Raji (cell line): Measurements from ENCODE around the gene NVL.

Experiments used
- POLR2A ChIP-seq: IDR thresholded peaks from 2 replicates; pipeline ENCODE4 v1.6.1; 2011; ENCODE audit warnings: low read depth, low read length, control low read depth; ENCODE audit not compliant: insufficient read depth

The NVL gene

GRCh38 chr1:224219011-224219611 lies 110.9 kb downstream of the NVL start:
- no peak for TF ChIP-seq POLR2A

GRCh38 chr1:224217655-224218623 lies 112.0 kb downstream of the NVL start:
- TF ChIP-seq POLR2A = no peak

- no peak for TF ChIP-seq POLR2A
Measured at GRCh38 chr1:224216382-224216781, 113.6 kb downstream of the NVL start.

GRCh38 chr1:224213438-224214119 lies 116.4 kb downstream of the NVL start:
- no peak for TF ChIP-seq POLR2A

- no peak for TF ChIP-seq POLR2A
Measured at GRCh38 chr1:224212618-224213061, 117.3 kb downstream of the NVL start.

GRCh38 chr1:224211206-224211962 lies 118.6 kb downstream of the NVL start:
- TF ChIP-seq POLR2A = no peak

- TF ChIP-seq POLR2A = no peak
Measured at GRCh38 chr1:224205438-224205840, 124.5 kb downstream of the NVL start.

GRCh38 chr1:224203243-224204016 lies 126.5 kb downstream of the NVL start:
- no peak for TF ChIP-seq POLR2A

- TF ChIP-seq POLR2A = no peak
Measured at GRCh38 chr1:224201853-224202252, 128.1 kb downstream of the NVL start.

- TF ChIP-seq POLR2A = no peak
Measured at GRCh38 chr1:224201383-224201782, 128.6 kb downstream of the NVL start.

- no peak for TF ChIP-seq POLR2A
Measured at GRCh38 chr1:224199679-224200078, 130.3 kb downstream of the NVL start.

- no peak for TF ChIP-seq POLR2A
Measured at GRCh38 chr1:224198572-224198971, 131.4 kb downstream of the NVL start.

- TF ChIP-seq POLR2A = no peak
Measured at GRCh38 chr1:224196813-224197600, 133.0 kb downstream of the NVL start.
